ENCODE results near the gene ARL6IP4.

ARL6IP4 gene

GRCh38 chr12:122944605-122945592 lies 35.6 kb upstream of the ARL6IP4 start:
- DNase-seq (ENCODE audit: low read depth in 1 of 2, low spot score in 1 of 2) = no peak
- Histone ChIP-seq H3K4me3 (replicated peaks; ENCODE audit: insufficient read depth, low read length) (no peak overlapping the region), H3K27ac (replicated peaks) (no peak overlapping the region), H3K27me3 (ENCODE audit: insufficient read depth, poor library complexity, severe bottlenecking) (no peaks in the 10 kb centered on the region)
- TF ChIP-seq POLR2AphosphoS5 (IDR thresholded peaks at IDR 0.05; ENCODE audit: low read depth) (no peak), GABPA (IDR thresholded peaks at IDR 0.05; ENCODE audit: low read depth) (no peak), SPI1 (IDR thresholded peaks at IDR 0.05; ENCODE audit: borderline replicate concordance, low read depth) (no peak)
- TF ChIP-seq, protein P1, sequence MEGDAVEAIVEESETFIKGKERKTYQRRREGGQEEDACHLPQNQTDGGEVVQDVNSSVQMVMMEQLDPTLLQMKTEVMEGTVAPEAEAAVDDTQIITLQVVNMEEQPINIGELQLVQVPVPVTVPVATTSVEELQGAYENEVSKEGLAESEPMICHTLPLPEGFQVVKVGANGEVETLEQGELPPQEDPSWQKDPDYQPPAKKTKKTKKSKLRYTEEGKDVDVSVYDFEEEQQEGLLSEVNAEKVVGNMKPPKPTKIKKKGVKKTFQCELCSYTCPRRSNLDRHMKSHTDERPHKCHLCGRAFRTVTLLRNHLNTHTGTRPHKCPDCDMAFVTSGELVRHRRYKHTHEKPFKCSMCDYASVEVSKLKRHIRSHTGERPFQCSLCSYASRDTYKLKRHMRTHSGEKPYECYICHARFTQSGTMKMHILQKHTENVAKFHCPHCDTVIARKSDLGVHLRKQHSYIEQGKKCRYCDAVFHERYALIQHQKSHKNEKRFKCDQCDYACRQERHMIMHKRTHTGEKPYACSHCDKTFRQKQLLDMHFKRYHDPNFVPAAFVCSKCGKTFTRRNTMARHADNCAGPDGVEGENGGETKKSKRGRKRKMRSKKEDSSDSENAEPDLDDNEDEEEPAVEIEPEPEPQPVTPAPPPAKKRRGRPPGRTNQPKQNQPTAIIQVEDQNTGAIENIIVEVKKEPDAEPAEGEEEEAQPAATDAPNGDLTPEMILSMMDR (IDR thresholded peaks at IDR 0.05; ENCODE audit: insufficient read depth, low read length) = no peak
- TF ChIP-seq, protein P2, sequence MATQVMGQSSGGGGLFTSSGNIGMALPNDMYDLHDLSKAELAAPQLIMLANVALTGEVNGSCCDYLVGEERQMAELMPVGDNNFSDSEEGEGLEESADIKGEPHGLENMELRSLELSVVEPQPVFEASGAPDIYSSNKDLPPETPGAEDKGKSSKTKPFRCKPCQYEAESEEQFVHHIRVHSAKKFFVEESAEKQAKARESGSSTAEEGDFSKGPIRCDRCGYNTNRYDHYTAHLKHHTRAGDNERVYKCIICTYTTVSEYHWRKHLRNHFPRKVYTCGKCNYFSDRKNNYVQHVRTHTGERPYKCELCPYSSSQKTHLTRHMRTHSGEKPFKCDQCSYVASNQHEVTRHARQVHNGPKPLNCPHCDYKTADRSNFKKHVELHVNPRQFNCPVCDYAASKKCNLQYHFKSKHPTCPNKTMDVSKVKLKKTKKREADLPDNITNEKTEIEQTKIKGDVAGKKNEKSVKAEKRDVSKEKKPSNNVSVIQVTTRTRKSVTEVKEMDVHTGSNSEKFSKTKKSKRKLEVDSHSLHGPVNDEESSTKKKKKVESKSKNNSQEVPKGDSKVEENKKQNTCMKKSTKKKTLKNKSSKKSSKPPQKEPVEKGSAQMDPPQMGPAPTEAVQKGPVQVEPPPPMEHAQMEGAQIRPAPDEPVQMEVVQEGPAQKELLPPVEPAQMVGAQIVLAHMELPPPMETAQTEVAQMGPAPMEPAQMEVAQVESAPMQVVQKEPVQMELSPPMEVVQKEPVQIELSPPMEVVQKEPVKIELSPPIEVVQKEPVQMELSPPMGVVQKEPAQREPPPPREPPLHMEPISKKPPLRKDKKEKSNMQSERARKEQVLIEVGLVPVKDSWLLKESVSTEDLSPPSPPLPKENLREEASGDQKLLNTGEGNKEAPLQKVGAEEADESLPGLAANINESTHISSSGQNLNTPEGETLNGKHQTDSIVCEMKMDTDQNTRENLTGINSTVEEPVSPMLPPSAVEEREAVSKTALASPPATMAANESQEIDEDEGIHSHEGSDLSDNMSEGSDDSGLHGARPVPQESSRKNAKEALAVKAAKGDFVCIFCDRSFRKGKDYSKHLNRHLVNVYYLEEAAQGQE (IDR thresholded peaks at IDR 0.05; ENCODE audit: insufficient replicate concordance, low read depth) = no peak

- no peak overlapping the region; the same call in 1 of the 2 replicates for H3K27ac ChIP-seq (replicated peaks)
- no peaks in the 10 kb centered on the region for H3K27me3 ChIP-seq (ENCODE audit: insufficient read depth, poor library complexity, severe bottlenecking)
- no peak overlapping the region for H3K4me3 ChIP-seq (replicated peaks; ENCODE audit: insufficient read depth, low read length)
- peak; percentile 84 to 90 for DNase-seq (ENCODE audit: low read depth in 1 of 2, low spot score in 1 of 2)
- TF ChIP-seq, protein P2 (IDR thresholded peaks at IDR 0.05; ENCODE audit: insufficient replicate concordance, low read depth) = no peak
- TF ChIP-seq POLR2AphosphoS5 (IDR thresholded peaks at IDR 0.05; ENCODE audit: low read depth) = 0 out of 2 replicates have a peak, but pooled peaks have one; percentile 52
- no peak for TF ChIP-seq GABPA (IDR thresholded peaks at IDR 0.05; ENCODE audit: low read depth)
- TF ChIP-seq SPI1 (IDR thresholded peaks at IDR 0.05; ENCODE audit: borderline replicate concordance, low read depth) = no peak
- TF ChIP-seq, protein P1 (IDR thresholded peaks at IDR 0.05; ENCODE audit: insufficient read depth, low read length) = peak; percentile 5
Measured at GRCh38 chr12:122946690-122947341, 33.7 kb upstream of the ARL6IP4 start.

- Histone ChIP-seq H3K4me3 (replicated peaks; ENCODE audit: insufficient read depth, low read length) (no peak overlapping the region), H3K27me3 (ENCODE audit: insufficient read depth, poor library complexity, severe bottlenecking) (no peaks in the 10 kb centered on the region), H3K27ac (replicated peaks) (no peak overlapping the region)
- DNase-seq (ENCODE audit: low read depth in 1 of 2, low spot score in 1 of 2) = peak in 1 of 2 experiments; percentile 27
- no peak for TF ChIP-seq POLR2AphosphoS5 (IDR thresholded peaks at IDR 0.05; ENCODE audit: low read depth)
- TF ChIP-seq, protein P1 (IDR thresholded peaks at IDR 0.05; ENCODE audit: insufficient read depth, low read length) = no peak
- no peak for TF ChIP-seq GABPA (IDR thresholded peaks at IDR 0.05; ENCODE audit: low read depth)
- TF ChIP-seq, protein P2 (IDR thresholded peaks at IDR 0.05; ENCODE audit: insufficient replicate concordance, low read depth) = no peak
- TF ChIP-seq SPI1 (IDR thresholded peaks at IDR 0.05; ENCODE audit: borderline replicate concordance, low read depth) = no peak
Measured at GRCh38 chr12:122947352-122947792, 33.1 kb upstream of the ARL6IP4 start.
